Neural crest cell (in vitro differentiated cells): Measurements from ENCODE around the gene LITAF. TPM values are rescaled to one million over a fixed set of nuclear protein-coding genes. Genes with fewer than 3 reads are reported as not detected.
A peak's percentile ranks its signal among the peaks of the same experiment; 100 is the strongest.
"Not testable (repeated sequence)": the region's sequence is repeated elsewhere in the genome, so short reads cannot be mapped to it uniquely, and the experiment has no call there.

ENCODE experiments used
- DNase-seq: peaks from one replicate; pipeline ENCODE4 v3.0.0; 2021; ENCODE audit warnings: low read depth, mixed read lengths, low spot score
- H3K27ac Mint-ChIP-seq: one replicate; pipeline ENCODE4 v1.8.0; 2021; ENCODE audit warnings: mild to moderate bottlenecking, mixed read lengths; ENCODE audit not compliant: unreplicated experiment
- H3K27me3 Mint-ChIP-seq: 2 replicates; pipeline ENCODE4 v1.8.0; 2021; ENCODE audit warnings: low read depth, mild to moderate bottlenecking, mixed read lengths
- H3K36me3 Mint-ChIP-seq: 2 replicates; pipeline ENCODE4 v1.8.0; 2021; ENCODE audit warnings: low read depth, mild to moderate bottlenecking, mixed read lengths
- H3K4me1 Mint-ChIP-seq: 2 replicates; pipeline ENCODE4 v1.8.0; 2021; ENCODE audit warnings: mixed read lengths
- H3K4me3 Mint-ChIP-seq: one replicate; pipeline ENCODE4 v1.8.0; 2021; ENCODE audit warnings: mild to moderate bottlenecking, mixed read lengths
- H3K9me3 Mint-ChIP-seq: 2 replicates; pipeline ENCODE4 v1.8.0; 2021; ENCODE audit warnings: mixed read lengths
- CTCF ChIP-seq: fragments of 200-600 bp; sonication (generic); conservative IDR thresholded peaks from 2 replicates; pipeline ENCODE4 v1.5.0; 2021; ENCODE audit warnings: antibody characterized with exemption, mild to moderate bottlenecking
- total RNA-seq: library from RNA; stranded (reverse); gene quantifications from 2 replicates; pipeline ENCODE4 v1.2.1, GENCODE V29; 2021

LITAF gene
- total RNA-seq, 1 donor from 2014 or later: 62.9 TPM

GRCh38 chr16:11507350-11507749 is 79.4 kb downstream of the LITAF start:
- Mint-ChIP-seq H3K4me1 (peaks cover 20% of the 10 kb centered on the region), H3K27ac (no peak overlapping the region), H3K4me3 (no peak overlapping the region), H3K9me3 (no peaks in the 10 kb centered on the region), H3K36me3 (no peaks in the 10 kb centered on the region), H3K27me3 (peaks cover 36% of the 10 kb centered on the region)
- no peak for TF ChIP-seq CTCF
- DNase-seq: no peak

GRCh38 chr16:11506741-11507305 is 79.9 kb downstream of the LITAF start:
- peak overlapping the region; percentile 75 for H3K27ac Mint-ChIP-seq
- peaks cover 21% of the 10 kb centered on the region for H3K4me1 Mint-ChIP-seq
- no peaks in the 10 kb centered on the region for H3K9me3 Mint-ChIP-seq
- H3K4me3 Mint-ChIP-seq: peak overlapping the region; percentile 11
- H3K36me3 Mint-ChIP-seq: no peaks in the 10 kb centered on the region
- no peak for TF ChIP-seq CTCF
- H3K27me3 Mint-ChIP-seq: peaks cover 36% of the 10 kb centered on the region
- DNase-seq: no peak

- not testable (repeated sequence) for H3K4me3 Mint-ChIP-seq, DNase-seq, H3K36me3 Mint-ChIP-seq, H3K27ac Mint-ChIP-seq, H3K9me3 Mint-ChIP-seq
- H3K27me3 Mint-ChIP-seq: peaks cover 37% of the 10 kb centered on the region
- peaks cover 24% of the 10 kb centered on the region for H3K4me1 Mint-ChIP-seq
Measured at GRCh38 chr16:11504261-11504660, 82.5 kb downstream of the LITAF start.

- no peak for TF ChIP-seq CTCF
- Mint-ChIP-seq H3K4me3 (no peak overlapping the region), H3K9me3 (no peaks in the 10 kb centered on the region), H3K4me1 (peaks cover 24% of the 10 kb centered on the region), H3K27me3 (peaks cover 37% of the 10 kb centered on the region), H3K36me3 (no peaks in the 10 kb centered on the region), H3K27ac (no peak overlapping the region)
- DNase-seq: no peak
Measured at GRCh38 chr16:11503566-11503965, 83.2 kb downstream of the LITAF start.

- Mint-ChIP-seq H3K27me3 (peaks cover 34% of the 10 kb centered on the region), H3K4me3 (no peak overlapping the region), H3K4me1 (peaks cover 25% of the 10 kb centered on the region), H3K9me3 (no peaks in the 10 kb centered on the region), H3K36me3 (no peaks in the 10 kb centered on the region), H3K27ac (no peak overlapping the region)
- DNase-seq: no peak
- no peak for TF ChIP-seq CTCF
Measured at GRCh38 chr16:11502239-11502638, 84.5 kb downstream of the LITAF start.

GRCh38 chr16:11501632-11502031 is 85.1 kb downstream of the LITAF start:
- no peaks in the 10 kb centered on the region for H3K9me3 Mint-ChIP-seq
- peaks cover 34% of the 10 kb centered on the region for H3K27me3 Mint-ChIP-seq
- DNase-seq: no peak
- peak overlapping the region; percentile 12 for H3K27ac Mint-ChIP-seq
- H3K4me1 Mint-ChIP-seq: peaks cover 25% of the 10 kb centered on the region
- no peak for TF ChIP-seq CTCF
- H3K36me3 Mint-ChIP-seq: no peaks in the 10 kb centered on the region
- no peak overlapping the region for H3K4me3 Mint-ChIP-seq
